Endometrial microvascular endothelial cells (primary cell): ENCODE data around the gene CHD6. TPM values are rescaled to one million over a fixed set of nuclear protein-coding genes. Genes with fewer than 3 reads are reported as not detected.

ENCODE experiments used
- in situ Hi-C: cut with HindIII; loops from 2 replicates; pipeline ENCODE4 v1.10.0; 2017; ENCODE audit warnings: low sequenced_read_pairs, low pct_unique_long_range_greater_than_20kb; ENCODE audit errors: inconsistent ontology term
- total RNA-seq: library from RNA; depleted of rRNA; stranded (reverse); fragments of >200 nt; gene quantifications from one replicate; pipeline ENCODE4 v1.2.3, GENCODE V29; 2015; ENCODE audit errors: inconsistent ontology term

The CHD6 gene
- total RNA-seq, 1 donor from 2014 or later = 5.6 TPM

DNA sequence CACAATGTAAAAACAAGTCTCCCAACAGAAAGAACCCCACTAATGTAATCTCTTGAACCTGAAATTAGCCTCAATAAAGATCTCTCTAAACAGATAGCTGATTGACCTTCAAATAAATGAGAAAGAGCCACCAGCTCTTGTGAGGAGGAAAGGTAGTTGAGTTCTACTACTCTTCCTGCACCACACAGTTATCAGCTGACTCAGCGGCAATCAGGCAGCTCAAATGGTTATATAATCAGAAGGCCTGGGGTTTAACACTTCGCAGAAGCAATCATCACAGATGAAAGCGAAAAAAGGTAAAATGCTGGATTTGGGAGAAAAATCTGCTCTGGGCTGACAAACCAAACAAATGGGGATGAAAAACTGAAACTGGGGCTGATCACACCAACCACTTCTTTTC is 91.8 kb downstream of the CHD6 start:
- in situ Hi-C loops = no loop called here

DNA sequence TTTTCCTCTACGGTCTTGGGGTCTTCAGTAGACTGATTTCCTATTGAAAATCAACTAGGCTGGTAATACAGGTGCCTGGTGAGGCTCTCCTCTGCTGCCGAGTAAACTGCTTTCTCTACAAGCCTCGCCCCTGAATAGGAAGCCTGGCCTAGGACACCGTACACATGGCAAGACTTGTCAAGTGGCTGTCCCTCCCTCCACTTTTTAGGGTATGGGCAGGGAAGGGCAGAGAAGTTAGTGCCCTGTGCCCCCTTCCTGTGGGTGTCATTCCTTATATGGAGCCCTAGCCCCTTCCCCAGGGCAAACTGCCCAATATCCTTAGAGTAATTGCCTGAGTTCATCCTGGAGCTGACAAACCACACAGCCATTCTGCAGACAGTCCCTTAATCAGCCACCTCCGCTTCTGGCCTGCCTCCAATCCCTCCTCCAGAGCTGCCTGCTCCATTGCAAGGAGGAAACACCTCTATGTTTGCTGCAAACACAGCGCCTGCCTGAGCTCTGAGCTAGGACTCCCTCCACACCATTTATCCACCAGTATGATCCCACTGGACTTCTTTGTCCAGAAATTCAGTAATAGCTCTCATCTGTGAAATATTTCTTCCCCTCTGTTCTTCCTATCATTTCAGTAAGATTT is 93.1 kb downstream of the CHD6 start:
- in situ Hi-C loops = no loop called here

DNA sequence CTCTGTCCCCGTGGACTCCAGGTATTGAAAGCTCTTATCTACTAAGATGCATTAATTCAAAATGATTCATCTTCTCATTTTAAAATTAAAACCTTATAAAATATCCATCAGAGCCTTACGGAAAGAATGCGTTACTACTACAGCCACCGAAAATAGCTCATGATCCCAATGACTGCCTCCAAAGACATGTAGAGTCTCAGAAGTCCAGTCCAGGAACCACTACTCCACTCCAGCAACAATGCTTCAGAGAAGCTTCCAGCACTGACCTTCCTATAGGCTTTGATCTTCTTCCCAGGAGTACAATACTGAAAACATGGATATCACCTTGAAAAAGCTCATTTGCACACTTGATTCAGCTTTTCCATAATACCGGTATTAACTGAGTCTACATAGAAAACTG is 94.3 kb downstream of the CHD6 start:
- in situ Hi-C loops = no loop called here

DNA sequence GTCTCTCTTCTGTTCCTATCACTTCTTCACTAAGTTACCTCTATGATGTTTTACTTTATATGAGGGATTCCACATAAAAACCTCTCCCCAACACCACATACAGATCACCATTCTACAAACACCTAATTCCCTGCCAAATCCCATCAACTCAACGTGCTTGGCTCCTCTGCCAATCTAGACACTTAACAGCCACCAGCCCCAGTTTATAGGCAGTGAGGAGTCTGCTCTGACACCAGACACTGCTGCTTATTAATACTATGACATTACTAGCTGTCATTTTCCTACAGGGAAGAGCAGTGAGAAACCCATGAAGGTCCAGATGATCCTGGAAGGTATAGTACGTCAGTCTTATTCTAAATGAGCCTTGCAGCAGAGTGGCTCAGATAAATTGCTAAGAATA is 104.3 kb downstream of the CHD6 start:
- in situ Hi-C loops = no loop called here

DNA sequence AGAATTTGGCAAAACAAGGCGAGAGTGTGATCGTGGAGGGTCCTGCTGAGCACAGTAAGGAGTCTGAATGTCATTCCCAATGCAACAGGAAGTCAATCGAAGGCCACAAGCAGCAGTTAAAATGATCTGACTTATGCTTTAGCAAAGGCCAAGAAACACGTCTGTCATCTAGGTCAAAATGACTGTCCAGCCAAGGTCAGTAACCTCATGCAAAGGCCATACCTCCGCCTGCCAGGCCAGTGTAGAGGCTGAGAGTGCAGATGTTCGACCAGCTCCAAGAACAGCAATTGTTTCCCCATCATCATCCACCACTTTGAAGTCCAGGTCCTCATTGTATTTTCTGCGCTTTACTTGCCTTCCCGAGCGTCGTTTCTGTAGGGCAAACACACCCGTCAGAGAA is 105.6 kb downstream of the CHD6 start:
- in situ Hi-C loops = no loop called here

DNA sequence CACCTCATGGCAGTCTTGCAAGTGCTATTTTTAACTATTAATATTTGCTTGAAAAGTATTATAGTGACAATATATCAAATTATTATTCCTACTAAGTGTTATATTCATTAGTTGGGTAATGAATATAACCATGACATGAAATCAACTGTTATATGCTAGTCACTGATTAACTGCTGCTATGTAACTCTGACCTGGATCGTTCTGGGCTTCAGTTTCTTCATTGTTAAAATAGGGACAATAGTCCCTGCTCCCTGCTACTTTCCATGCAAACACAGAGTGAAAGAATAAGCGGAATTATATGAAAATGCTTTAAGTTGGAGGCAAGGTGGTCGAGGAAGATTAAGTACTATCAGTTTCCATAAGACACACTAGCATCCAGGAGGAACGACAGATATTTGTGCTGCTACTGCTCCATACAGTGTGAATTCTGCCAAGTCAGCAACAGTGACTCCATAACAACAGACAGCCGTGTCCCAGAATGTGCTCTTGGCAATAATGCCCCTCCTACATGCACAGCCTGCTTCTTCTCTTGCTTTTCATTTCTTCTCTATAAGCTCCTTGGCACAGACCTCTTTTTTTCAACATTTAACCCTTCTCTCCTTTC is 107.2 kb downstream of the CHD6 start:
- in situ Hi-C loops = no loop called here

DNA sequence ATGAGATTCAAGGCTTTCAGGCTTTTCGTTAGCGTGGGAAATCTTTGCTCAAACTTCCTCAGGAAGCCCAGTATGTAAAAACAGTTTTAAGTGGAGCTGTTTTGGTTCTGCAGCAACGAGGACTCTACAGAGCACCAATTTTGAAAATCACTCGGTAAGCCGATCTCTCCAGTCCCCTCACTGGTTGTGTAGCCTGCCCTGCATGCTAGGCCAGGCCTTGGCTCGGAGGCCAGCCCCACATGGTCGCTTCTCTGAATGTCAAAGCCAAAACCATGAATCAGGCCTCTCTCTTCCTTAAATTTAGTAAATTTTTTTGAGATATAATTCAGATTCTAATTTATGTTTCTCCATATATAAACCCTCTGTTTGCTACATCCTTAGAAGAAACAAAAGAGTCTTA is 108.0 kb downstream of the CHD6 start:
- in situ Hi-C loops = no loop called here

DNA sequence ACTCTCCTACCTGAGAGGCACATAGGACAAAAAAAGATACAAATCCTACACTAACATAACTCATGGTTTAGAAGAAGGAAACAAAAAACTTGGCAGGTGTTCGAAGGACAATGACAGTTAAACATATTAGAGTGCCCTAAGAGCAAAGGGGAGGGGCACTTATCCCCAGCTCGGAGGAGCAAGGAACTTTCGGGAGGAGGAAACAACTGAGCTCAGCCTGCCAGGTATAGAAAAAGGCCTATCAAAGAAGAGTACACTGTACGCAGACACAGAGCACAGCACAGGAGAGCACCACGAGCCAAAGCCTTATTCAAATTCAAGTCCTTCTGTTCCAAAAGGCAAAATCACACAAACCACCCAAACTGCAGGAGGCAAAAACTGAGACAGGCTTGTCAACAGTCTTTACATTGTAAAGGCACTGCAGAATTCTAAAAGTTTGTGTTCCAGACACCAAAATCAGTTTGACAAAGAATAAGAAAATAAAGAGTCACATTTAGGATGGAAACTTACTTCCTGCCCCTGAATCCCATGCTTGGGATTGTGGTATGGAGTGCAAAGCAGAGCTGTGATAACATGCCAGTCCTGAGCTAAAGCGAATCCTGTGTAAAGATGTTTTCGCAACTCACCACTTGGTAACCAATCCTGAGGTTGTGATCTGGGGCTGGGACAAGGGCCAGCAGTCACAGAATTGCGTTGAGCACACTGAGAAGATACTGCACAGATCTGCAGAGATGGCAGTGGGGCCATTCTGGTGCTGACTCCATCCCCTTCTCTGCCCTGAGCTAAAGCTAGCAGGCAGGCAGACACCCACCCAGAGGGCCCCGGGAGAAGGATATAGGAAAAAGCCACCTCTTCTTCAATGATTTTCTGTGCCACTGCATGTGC is 108.6 kb downstream of the CHD6 start:
- in situ Hi-C loops = no loop called here

DNA sequence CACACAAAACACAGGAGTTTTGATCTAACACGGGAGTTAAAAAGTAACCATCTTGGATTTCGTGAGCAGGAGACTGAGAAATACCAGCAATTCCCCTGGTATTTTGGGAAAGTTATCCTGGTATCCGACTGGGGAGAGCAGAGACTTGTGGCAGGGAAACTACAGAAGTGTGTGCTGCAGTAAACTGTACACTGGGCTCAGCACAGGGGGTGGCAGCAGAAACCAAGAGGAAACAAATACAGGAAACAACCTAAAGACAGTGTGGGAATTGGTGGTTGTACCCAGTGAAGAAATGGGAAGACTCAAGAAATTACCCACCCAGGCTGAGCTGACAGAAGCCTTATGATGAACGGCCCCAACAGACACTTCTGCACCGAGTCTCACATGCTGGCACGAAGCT is 109.8 kb downstream of the CHD6 start:
- in situ Hi-C loops = no loop called here

DNA sequence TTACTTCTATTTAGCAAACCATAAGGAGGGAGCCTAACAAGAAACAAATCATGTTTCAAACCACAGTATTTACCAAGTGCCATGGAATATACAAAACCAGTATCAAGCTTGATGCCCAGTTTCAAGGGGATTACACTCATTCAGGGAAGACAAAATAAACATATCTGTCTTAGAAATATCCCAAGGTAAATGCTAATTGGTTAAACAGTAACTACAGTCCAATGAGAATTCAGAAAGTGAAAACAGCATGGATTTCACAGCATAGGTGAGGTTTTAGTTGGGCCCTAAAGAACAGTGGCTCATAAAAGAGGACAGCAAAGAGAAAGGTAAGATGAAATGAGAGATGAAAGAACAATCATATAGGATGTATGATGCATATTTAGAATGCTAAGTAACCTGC is 110.3 kb downstream of the CHD6 start:
- in situ Hi-C loops = no loop called here

DNA sequence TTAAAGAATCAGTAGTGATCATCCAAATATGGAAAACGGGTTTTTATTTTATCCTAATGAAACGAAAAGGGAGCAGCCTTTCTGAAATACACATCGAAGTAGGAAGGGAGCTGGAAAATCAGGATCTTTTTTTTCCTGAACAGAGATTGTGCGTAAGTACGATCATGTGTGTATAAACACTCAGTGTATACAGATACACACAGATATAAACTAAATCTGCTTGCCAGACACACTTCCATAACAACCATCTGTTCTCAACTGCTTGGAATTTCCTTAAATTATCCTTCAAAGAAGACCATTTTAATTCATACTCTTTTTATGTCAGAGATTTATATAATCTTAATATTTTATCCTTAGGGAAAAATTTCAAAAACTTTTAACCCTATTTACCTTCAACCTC is 110.7 kb downstream of the CHD6 start:
- in situ Hi-C loops = no loop called here

DNA sequence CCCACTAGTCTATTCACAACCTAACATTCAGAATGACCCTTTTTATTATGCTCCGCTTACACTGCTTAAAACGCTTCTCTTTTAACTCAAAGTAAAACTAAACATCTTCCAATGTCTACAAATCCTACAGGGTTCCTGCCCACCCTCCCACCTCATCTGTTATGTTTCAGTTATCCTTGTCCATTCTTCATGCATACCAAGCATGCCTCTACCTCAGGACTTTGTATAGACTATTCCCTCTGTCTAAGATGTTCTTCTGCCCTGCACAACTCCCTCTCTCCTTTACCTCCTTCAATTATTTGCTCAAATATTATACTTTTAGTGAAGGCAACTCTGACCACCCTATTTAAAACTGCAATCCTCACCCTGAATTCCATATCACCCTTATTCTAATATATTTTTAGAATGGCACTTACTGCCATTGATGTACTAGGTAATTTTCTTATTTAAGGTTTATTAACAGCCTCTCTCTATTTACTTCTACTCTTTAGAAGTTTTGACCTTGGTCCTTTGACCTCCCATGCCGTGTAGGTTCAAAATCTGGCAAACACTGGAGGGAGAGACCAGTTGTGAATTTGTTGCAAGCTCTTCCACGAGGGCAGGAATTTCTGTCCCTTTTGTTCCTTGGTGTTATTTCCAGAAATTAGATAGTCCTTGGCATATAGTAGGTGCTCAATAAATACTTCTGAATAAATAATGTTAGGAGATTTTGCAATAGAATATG is 111.8 kb downstream of the CHD6 start:
- in situ Hi-C loops = no loop called here

DNA sequence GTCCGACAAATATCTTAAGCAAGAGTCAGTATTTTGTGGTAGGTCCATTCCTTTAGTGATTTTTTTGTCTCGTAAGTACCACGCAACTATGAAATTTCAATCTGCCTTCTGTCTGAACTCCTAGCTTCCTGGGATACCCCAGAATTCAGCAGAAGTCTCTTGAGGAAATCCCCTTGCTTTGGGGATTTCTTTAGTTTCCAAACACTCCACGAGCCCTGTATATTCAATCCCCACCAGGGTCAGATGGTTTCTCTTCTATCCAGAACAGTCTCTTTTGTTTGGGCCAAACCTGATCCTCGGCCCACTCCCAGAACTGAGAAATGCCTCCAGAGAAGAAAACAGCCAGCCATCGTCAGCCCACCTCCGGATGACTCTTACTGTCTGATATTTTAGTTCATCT is 113.0 kb downstream of the CHD6 start:
- in situ Hi-C loops = no loop called here

DNA sequence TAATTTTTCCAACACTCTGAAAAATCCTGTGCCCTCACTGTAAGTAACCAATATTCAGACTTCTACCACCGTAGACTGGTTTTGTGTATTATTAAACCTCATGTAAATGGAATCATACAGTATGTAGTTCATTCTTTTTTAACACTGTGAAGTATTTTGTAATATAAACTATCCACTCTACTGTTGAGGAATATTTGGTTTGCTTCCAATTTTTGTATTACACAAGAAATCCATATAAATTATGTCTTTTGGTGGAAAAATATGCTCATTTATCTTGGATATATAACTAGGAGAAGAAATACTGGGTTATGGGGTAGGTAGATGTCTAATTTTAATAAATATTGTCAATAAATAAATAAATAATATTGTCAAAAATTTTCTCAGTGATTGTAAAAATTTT is 116.8 kb downstream of the CHD6 start:
- in situ Hi-C loops = no loop called here

DNA sequence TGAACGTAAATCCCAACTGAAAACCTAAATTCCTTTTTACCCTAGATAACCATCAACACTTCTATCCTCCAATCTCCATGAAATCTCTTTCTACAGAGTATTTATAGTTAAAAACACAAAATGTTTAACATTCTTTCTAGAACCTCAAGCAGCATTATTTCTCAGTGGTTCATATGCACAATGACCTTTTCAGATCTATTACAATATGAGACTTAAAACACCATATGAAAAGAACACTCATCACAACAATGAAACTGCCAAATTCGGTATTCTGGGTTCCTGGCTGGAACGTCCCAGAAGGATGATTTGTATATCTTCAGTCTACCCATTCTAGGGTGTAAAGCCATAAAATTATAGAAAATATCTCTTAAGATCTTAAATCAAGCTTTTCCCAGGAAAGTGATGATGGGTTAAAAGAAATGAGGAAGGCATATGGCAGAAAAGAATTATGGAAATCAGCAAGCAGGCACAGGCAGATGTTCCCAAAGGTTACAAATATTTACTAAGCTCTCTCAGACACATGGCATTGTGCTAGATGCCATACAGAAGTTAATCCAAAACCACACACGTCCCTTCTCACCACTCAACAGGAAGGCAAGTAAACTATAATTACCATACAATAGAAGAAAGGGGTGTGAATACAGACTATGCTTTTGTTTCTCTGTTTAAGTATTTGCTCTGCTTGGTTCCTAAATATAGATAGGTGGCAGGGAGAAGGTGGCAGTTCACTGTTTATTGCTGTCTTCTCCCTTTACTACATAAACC is 118.0 kb downstream of the CHD6 start:
- in situ Hi-C loops = no loop called here

DNA sequence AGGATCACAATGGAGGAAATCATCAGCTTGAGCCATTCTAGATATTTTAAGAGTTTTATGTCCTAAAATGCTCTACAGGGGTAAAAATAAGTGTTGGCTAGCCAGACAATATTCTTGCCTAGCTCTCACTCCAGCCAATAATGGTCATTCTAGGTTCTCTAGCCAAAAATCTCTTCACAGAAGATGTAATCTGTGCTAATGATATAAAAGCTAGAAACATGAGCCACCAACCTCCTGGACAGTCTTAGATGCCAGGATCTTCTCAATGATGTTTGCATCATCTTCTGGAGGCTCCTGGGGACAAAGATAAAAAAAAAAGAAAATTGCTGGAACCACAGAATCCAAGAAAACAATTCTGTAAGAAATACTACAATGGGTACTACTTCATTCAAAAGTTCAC is 119.1 kb downstream of the CHD6 start:
- in situ Hi-C loops = no loop called here

DNA sequence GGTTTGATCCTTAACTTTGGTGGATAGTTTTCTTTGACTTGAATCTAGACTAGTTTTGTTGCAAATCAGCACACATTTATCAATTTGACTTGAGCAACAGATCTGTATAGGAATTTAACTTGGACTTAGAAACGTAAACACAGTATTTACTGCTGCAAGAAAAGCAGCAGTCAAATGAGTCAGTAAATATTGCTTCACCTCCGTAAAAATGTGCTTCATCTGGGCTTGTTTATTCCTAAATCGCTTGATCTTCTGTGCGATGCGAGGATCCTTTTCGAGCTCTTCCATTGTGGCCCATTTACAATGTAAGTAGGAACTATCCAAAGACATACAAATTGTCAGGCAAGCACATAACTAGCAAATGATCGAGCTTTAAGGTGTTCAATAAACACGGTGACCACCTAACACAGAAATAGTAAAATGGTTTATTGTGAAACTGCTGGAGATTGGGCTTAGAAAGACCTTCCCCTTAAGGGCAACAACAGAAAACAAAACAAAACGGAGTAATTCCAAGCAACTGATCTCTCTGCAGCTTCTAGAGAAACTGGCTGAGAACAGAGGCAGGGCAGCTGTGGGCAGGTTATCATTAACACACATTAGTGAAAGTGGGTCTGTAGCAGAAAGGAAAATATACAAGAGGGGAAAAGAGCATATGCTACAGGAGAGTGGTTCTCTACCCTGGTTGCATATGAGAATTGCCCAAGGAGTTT is 120.8 kb downstream of the CHD6 start:
- in situ Hi-C loops = no loop called here

DNA sequence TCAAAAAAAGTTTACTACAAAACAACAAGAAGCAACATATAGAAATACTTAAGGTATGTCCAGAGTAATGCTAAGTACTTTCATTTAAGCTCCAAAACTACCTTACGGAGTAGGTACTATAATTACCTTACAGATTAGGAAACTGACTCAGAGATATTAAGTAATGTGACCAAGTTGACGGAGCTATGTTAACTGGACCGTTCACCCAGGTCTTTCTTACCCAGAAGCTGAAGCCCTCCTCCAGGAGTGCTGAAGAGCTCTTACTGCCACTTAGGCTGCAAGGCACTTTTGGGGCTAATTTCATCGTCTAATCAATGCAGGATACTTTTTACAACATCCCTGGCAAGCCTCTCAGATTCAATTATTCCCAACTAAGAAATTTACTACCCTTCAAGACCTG is 123.7 kb downstream of the CHD6 start:
- in situ Hi-C loops = no loop called here
